ENCODE measurements around the gene ANKRD63. TPM values are rescaled to one million over a fixed set of nuclear protein-coding genes. Genes with fewer than 3 reads are reported as not detected.
A peak's percentile ranks its signal among the peaks of the same experiment; 100 is the strongest.

Gene ANKRD63
- total RNA-seq, 4 donors from 2014 or later: not detected

DNA sequence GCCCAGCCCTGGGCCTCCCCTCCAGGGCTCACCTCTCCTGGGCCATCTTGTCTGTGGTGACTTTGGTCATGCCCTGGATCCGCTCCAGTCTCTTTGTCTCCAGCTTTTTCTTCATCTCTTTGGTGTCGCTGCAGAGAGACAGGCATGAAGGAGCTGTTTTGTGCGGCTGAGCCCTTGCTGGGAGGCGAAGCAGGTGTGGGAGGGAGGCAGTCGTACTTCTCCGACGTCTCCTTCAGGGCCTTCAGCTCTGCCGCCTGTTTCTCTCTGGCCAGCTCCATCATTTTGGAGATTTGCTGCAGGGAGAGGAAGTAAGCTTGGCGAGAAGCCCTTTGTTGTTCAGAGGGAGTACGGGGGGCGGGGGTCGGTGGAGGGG lies 7.7 kb upstream of the ANKRD63 start:
- H3K36me3 ChIP-seq: no peaks in the 10 kb centered on the region
- in situ Hi-C loops (cut with MboI; ENCODE audit: low pct_ligation_motif_present in 1 of 4, low pct_unique_long_range_greater_than_20kb in 1 of 4, low sequenced_read_pairs in 3 of 4) (no loop called here), intact Hi-C loops (cut with DNase I; ENCODE audit: low total_unique reads) (no loop called here)
- no peak for DNase-seq
- peaks cover 12 to 31% (median 19%) of the 10 kb centered on the region in 4 donors for H3K4me1 ChIP-seq
- TF ChIP-seq EP300 (IDR thresholded peaks at IDR 0.05; ENCODE audit: low read depth) (no peak), POLR2A (IDR thresholded peaks at IDR 0.05) (no peak), POLR2AphosphoS5 (IDR thresholded peaks at IDR 0.05) (no peak)
- TF ChIP-seq, protein P1, sequence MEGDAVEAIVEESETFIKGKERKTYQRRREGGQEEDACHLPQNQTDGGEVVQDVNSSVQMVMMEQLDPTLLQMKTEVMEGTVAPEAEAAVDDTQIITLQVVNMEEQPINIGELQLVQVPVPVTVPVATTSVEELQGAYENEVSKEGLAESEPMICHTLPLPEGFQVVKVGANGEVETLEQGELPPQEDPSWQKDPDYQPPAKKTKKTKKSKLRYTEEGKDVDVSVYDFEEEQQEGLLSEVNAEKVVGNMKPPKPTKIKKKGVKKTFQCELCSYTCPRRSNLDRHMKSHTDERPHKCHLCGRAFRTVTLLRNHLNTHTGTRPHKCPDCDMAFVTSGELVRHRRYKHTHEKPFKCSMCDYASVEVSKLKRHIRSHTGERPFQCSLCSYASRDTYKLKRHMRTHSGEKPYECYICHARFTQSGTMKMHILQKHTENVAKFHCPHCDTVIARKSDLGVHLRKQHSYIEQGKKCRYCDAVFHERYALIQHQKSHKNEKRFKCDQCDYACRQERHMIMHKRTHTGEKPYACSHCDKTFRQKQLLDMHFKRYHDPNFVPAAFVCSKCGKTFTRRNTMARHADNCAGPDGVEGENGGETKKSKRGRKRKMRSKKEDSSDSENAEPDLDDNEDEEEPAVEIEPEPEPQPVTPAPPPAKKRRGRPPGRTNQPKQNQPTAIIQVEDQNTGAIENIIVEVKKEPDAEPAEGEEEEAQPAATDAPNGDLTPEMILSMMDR (IDR thresholded peaks at IDR 0.05): no peak
- H3K27me3 ChIP-seq: peaks cover 8% of the 10 kb centered on the region
- 66% methylated on average over 12 of the region's 12 CpGs; no CpG with 5 or more reads in 1 of the 2 donors for WGBS, 2 donors (ENCODE audit: low coverage in 1 of 2)
- H3K9me3 ChIP-seq: no peaks in the 10 kb centered on the region
- H3K27ac ChIP-seq: no peak overlapping the region
- no peak overlapping the region for H3K4me3 ChIP-seq

DNA sequence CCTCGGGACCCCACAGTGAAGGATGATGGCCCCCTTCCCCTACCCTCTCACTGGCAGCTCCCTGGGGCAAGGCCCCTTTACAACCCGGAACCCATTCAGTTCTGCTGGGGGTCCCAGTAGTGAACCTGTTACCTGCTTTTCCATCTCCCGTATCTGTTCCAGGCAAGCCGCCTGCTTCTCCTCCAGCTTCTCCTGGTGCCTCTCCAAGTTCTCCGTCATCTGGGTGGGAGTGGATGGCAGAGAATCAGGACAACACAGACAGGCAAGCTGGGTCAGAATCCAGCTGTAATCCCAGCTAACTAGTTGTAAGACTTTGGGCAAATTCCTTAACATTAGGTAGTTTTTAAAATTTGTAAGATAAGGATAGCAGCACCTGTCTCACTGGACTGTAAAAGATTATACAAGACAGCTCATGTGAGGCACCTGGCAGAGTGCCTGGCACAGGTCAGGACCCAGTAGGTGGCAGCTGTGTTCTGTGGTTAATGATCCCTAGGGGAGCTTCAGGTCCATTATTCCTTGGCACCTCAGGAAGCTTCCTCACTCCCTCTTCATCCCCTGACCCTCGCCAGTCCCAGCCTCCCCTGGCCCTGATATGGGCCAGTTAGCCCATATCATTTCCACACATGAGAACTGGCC lies 6.4 kb upstream of the ANKRD63 start:
- H3K27me3 ChIP-seq: peaks cover 11% of the 10 kb centered on the region
- no peak overlapping the region for H3K4me3 ChIP-seq
- DNase-seq: peak; percentile 71
- in situ Hi-C loops (cut with MboI; ENCODE audit: low pct_ligation_motif_present in 1 of 4, low pct_unique_long_range_greater_than_20kb in 1 of 4, low sequenced_read_pairs in 3 of 4) (no loop called here), intact Hi-C loops (cut with DNase I; ENCODE audit: low total_unique reads) (no loop called here)
- no peaks in the 10 kb centered on the region for H3K9me3 ChIP-seq
- TF ChIP-seq POLR2A (IDR thresholded peaks at IDR 0.05) (no peak), POLR2AphosphoS5 (IDR thresholded peaks at IDR 0.05) (no peak), EP300 (IDR thresholded peaks at IDR 0.05; ENCODE audit: low read depth) (no peak)
- TF ChIP-seq, protein P1 (IDR thresholded peaks at IDR 0.05): peak in 3 of 5 experiments; percentile 10 to 23 (median 18)
- peaks cover 12 to 37% (median 19%) of the 10 kb centered on the region in 4 donors for H3K4me1 ChIP-seq
- 60% methylated on average over 6 of the region's 6 CpGs; no CpG with 5 or more reads in 1 of the 2 donors for WGBS, 2 donors (ENCODE audit: low coverage in 1 of 2)
- H3K36me3 ChIP-seq: no peaks in the 10 kb centered on the region
- H3K27ac ChIP-seq: no peak overlapping the region

DNA sequence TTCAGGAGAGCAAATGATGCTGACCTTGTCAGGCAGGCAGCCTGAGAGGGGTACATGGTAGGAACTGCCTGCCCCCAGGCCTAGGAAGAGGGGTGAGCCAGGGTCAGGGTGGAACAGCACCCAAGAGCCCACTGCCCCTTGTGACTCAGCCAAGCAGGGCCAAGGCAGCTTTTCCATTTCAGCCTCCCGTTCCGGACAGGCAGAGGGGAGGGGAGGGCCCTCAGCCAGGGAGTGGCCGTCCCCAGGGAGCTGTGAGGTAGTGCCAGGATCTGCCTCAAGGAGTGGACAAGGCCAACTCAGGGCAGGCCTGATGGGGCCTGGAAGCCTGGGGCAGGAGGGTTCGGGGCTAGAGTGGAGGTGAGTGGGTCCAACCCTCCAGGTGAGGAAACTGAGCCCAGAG lies 5.1 kb upstream of the ANKRD63 start:
- intact Hi-C loops (cut with DNase I; ENCODE audit: low total_unique reads): no loop called here
- no peaks in the 10 kb centered on the region for H3K9me3 ChIP-seq
- H3K27me3 ChIP-seq: peaks cover 23% of the 10 kb centered on the region
- TF ChIP-seq, protein P1 (IDR thresholded peaks at IDR 0.05): peak in 1 of 5 experiments; percentile 18
- no peak for TF ChIP-seq POLR2A (IDR thresholded peaks at IDR 0.05)
- in situ Hi-C loops (cut with MboI; ENCODE audit: low pct_ligation_motif_present in 1 of 4, low pct_unique_long_range_greater_than_20kb in 1 of 4, low sequenced_read_pairs in 3 of 4): no loop called here
- no peak for DNase-seq
- no peak overlapping the region for H3K4me3 ChIP-seq
- 72% methylated on average over 4 of the region's 4 CpGs; no CpG with 5 or more reads in 1 of the 2 donors for WGBS, 2 donors (ENCODE audit: low coverage in 1 of 2)
- no peak overlapping the region for H3K27ac ChIP-seq
- H3K36me3 ChIP-seq: no peaks in the 10 kb centered on the region
- peaks cover 12 to 42% (median 26%) of the 10 kb centered on the region in 4 donors for H3K4me1 ChIP-seq

DNA sequence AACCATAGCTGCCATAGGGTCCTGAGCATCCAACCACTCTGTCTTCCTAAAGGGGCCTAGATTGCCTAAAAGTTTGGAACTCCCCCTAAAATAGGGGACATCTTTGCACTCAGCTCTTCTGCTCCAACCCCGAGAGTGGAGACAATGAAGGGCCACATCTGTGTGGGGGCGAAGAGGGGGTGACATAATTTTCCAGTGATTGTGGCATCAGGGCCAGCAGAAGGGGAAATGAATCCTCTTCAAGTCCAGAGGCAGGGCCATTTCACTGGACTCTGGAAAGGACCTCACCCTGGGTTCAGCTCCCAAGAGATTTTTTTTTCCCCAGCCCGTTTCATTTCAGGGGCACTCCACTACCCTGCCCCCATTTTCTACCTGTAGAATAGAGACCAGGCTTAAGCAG lies 4.6 kb upstream of the ANKRD63 start:
- no peaks in the 10 kb centered on the region for H3K36me3 ChIP-seq
- H3K27me3 ChIP-seq: peaks cover 28% of the 10 kb centered on the region
- no peak overlapping the region for H3K27ac ChIP-seq
- WGBS, 2 donors (ENCODE audit: low coverage in 1 of 2): 57 to 83% methylated on average over 1 to 3 of the region's 3 CpGs
- TF ChIP-seq EP300 (IDR thresholded peaks at IDR 0.05; ENCODE audit: low read depth) (no peak), POLR2AphosphoS5 (IDR thresholded peaks at IDR 0.05) (no peak)
- TF ChIP-seq, protein P1 (IDR thresholded peaks at IDR 0.05): no peak
- in situ Hi-C loops (cut with MboI; ENCODE audit: low pct_ligation_motif_present in 1 of 4, low pct_unique_long_range_greater_than_20kb in 1 of 4, low sequenced_read_pairs in 3 of 4): no loop called here
- no peaks in the 10 kb centered on the region for H3K9me3 ChIP-seq
- intact Hi-C loops (cut with DNase I; ENCODE audit: low total_unique reads): no loop called here
- no peak for DNase-seq
- H3K4me1 ChIP-seq: peaks cover 12 to 47% (median 31%) of the 10 kb centered on the region in 4 donors
- no peak overlapping the region for H3K4me3 ChIP-seq
